HG03045 (cell line): Measurements from ENCODE around the gene RNASEH2A.
"Not testable (repeated sequence)": the region's sequence is repeated elsewhere in the genome, so short reads cannot be mapped to it uniquely, and the experiment has no call there.

Experiments used
- ATAC-seq: cut with Tn5 transposase; IDR thresholded peaks from one replicate; pipeline ENCODE4 v1.9.1; 2021; ENCODE audit warnings: mild to moderate bottlenecking, moderate library complexity; ENCODE audit not compliant: unreplicated experiment

Gene RNASEH2A

GRCh38 chr19:12792853-12793289 lies 13.5 kb upstream of the RNASEH2A start:
- ATAC-seq: no peak

- ATAC-seq: peak; percentile 36
Measured at GRCh38 chr19:12793290-12794195, 12.8 kb upstream of the RNASEH2A start.

GRCh38 chr19:12794196-12794941 lies 12.0 kb upstream of the RNASEH2A start:
- no peak for ATAC-seq

- ATAC-seq: no peak
Measured at GRCh38 chr19:12794971-12795381, 11.4 kb upstream of the RNASEH2A start.

GRCh38 chr19:12796146-12797071 lies 10.0 kb upstream of the RNASEH2A start:
- ATAC-seq: no peak

DNA sequence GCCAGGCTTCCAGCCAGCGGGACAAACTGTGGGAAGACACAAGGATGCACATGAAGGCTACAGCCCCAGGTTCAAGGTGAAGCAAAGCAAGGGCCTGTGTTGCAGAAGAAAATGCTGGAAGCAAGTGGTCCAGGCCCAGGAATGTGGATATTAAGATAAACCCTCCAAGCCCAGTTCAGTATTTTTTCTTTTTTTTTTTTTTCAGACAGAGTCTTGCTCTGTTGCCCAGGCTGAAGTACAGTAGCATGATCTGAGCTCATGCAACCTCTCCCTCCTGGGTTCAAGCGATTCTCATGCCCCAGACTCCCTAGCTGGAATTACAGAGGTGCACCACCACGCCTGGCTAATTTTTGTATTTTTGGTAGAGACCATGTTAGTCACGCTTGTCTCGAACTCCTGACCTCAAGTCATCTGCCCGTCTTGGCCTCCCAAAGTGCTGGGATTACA lies 9.2 kb upstream of the RNASEH2A start:
- no peak for ATAC-seq

- ATAC-seq: not testable (repeated sequence)
Measured at GRCh38 chr19:12797607-12798006, 8.8 kb upstream of the RNASEH2A start.

- ATAC-seq: no peak
Measured at GRCh38 chr19:12799742-12800465, 6.5 kb upstream of the RNASEH2A start.

GRCh38 chr19:12800466-12800770 lies 6.0 kb upstream of the RNASEH2A start:
- no peak for ATAC-seq

DNA sequence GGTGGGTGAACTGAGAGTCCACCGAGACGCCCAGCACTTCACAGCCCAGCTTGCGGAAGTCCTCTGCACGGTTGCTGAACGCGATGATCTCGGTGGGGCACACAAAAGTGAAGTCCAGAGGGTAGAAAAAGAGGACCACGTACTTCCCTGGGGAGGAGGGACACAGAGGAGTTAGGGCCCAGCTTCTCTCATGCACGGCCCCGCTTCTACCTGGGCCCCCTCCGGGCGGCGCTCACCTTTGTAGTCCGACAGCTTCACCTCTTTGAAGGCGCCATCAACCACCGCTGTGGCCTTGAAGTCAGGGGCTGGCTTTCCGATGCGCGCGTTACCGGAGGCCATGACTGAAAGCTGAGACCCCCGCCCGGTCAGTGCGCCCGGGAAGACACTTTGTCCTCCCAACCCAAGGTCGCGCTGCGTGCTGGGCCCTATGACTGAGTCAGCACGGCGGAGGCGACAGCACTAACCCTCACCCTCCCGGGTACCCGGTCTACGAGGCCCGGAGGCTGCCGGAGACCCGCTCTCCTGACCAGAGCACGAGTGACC lies 5.4 kb upstream of the RNASEH2A start:
- ATAC-seq: no peak

DNA sequence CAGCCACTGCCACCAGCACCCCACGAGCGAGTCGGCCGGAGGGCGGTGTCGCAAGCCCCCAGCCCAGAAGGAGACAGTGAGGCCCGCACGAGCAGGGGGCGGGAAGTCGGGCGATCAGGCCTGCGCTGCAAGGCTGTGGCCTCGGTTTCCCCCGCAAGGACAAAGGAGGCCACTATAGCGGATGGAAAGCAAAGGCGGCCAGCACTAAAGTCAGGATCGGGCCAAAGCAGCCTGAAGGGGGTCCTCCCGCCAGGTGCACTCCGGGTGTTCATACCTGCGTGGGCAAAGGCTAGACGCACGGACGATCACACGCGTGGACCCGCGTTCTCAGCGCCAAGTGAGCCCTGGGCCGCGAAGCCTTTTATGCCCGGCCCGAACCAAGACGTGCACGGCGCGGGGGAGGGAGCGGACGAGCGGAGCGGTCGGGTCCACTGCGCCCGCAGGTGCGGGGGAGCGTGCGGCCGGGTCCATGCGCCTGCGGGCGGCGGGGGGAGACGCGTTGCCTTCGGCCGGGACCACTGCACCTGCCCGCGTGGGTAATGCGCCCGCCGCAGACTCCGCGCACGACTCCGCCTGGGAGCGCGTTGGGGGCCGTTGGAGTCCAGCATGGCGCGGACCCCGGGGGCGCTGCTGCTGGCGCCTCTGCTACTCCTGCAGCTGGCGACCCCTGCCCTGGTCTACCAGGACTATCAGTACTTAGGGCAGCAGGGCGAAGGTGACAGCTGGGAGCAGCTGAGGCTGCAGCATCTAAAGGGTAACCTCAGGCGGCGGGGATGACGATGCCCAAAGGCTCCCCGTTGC lies 4.7 kb upstream of the RNASEH2A start, which contains the start of the genes PRDX2 and THSD8:
PRDX2 (minus strand) TSS at position 335 of the 801 bp plus-strand sequence. CDS start 539 bp downstream, outside the sequence.
THSD8 (plus strand) TSS at position 604 of the 801 bp plus-strand sequence; CDS start at position 607, 3 bp downstream.
- no peak for ATAC-seq

- no peak for ATAC-seq
Measured at GRCh38 chr19:12802267-12803106, 3.9 kb upstream of the RNASEH2A start.

GRCh38 chr19:12804051-12804450 lies 2.3 kb upstream of the RNASEH2A start:
- ATAC-seq: no peak

- ATAC-seq: no peak
Measured at GRCh38 chr19:12815088-12815487, 8.7 kb downstream of the RNASEH2A start.

- ATAC-seq: not testable (repeated sequence)
Measured at GRCh38 chr19:12817188-12817587, 10.8 kb downstream of the RNASEH2A start.

GRCh38 chr19:12817810-12818209 lies 11.4 kb downstream of the RNASEH2A start:
- not testable (repeated sequence) for ATAC-seq

- ATAC-seq: no peak
Measured at GRCh38 chr19:12821761-12822160, 15.4 kb downstream of the RNASEH2A start.
